AG04450 (cell line): ENCODE measurements around the gene CCDC142. TPM values are rescaled to one million over a fixed set of nuclear protein-coding genes. Genes with fewer than 3 reads are reported as not detected.

Source experiments
- CTCF ChIA-PET: fragments of 300-600, 350-600 bp; formaldehyde crosslinking; extraction: SDS; loops from one replicate; lab custom pipeline; 2022; ENCODE audit warnings: antibody characterized with exemption, inconsistent platforms; lab: Charles Lee
- POLR2A ChIA-PET: fragments of 350-600 bp; formaldehyde crosslinking; extraction: SDS; loops from one replicate; lab custom pipeline; 2021; ENCODE audit warnings: antibody characterized with exemption, inconsistent platforms; lab: Yijun Ruan, JAX
- DNase-seq: peaks from one replicate; pipeline ENCODE4 v3.0.0-alpha.2; 2011; ENCODE audit warnings: low read depth, low spot score
- H3K27ac ChIP-seq: one replicate; pipeline ENCODE4 v1.5.1; 2012; ENCODE audit warnings: low read depth, low read length, control low read depth
- H3K27me3 ChIP-seq: one replicate; pipeline ENCODE4 v1.6.0; 2012; ENCODE audit warnings: low read length; ENCODE audit not compliant: control insufficient read depth, insufficient read depth
- H3K4me3 ChIP-seq: 2 replicates; pipeline ENCODE4 v1.5.1; 2011; ENCODE audit warnings: mild to moderate bottlenecking, low read depth, low read length, control low read depth
- H3K9me3 ChIP-seq: 2 replicates; pipeline ENCODE4 v1.5.1; 2012; ENCODE audit warnings: low read length; ENCODE audit not compliant: control insufficient read depth, insufficient read depth
- CTCF ChIP-seq: IDR thresholded peaks from 2 replicates; pipeline ENCODE4 v1.5.1; 2011; ENCODE audit warnings: low read depth, low read length, control low read depth, inconsistent platforms
- polyA plus RNA-seq: library from polyadenylated mRNA; depleted of rRNA; stranded (reverse); fragments of >200 nt; gene quantifications from 2 replicates; pipeline ENCODE4 v1.2.3, GENCODE V29; 2011

Gene CCDC142
- polyA plus RNA-seq, 1 experiment, result 4.5 TPM

- ChIA-PET POLR2A (no interaction called here), CTCF (no interaction called here)
- no peak within 1 kb of the TSS for H3K4me3 ChIP-seq
- H3K27me3 ChIP-seq, result peaks cover 83% of the 10 kb centered on the region
- DNase-seq, result no peak
- no peak for TF ChIP-seq CTCF
- no peak within 1 kb of the TSS for H3K27ac ChIP-seq
- peaks cover 18% of the 10 kb centered on the region; the same call in 1 of the 2 replicates for H3K9me3 ChIP-seq
Observed at GRCh38 chr2:74514368-74515270, 31.8 kb upstream of the CCDC142 start, which contains the start of gene TLX2. TLX2 (plus strand) TSS chr2:74514450; CDS start chr2:74514807, 357 bp downstream.

- no peak for TF ChIP-seq CTCF
- H3K27ac ChIP-seq, result no peak overlapping the region
- no peak overlapping the region for H3K4me3 ChIP-seq
- ChIA-PET POLR2A (no interaction called here), CTCF (no interaction called here)
- H3K27me3 ChIP-seq, result peaks cover 74% of the 10 kb centered on the region
- DNase-seq, result no peak
- peaks cover 18% of the 10 kb centered on the region; the same call in 1 of the 2 replicates for H3K9me3 ChIP-seq
Observed at GRCh38 chr2:74513605-74514367, 31.0 kb upstream of the CCDC142 start.

- ChIA-PET CTCF (no interaction called here), POLR2A (no interaction called here)
- peaks cover 66% of the 10 kb centered on the region for H3K27me3 ChIP-seq
Observed at GRCh38 chr2:74512744-74513604, 30.2 kb upstream of the CCDC142 start.

More at GRCh38 chr2:74512744-74513604, 30.2 kb upstream of the CCDC142 start:
- no peak for TF ChIP-seq CTCF
- Histone ChIP-seq H3K9me3 (peaks cover 18% of the 10 kb centered on the region; the same call in 1 of the 2 replicates), H3K4me3 (no peak overlapping the region), H3K27ac (no peak overlapping the region)
- DNase-seq, result no peak
